WTC11 (cell line): ENCODE measurements around the gene UTS2B. TPM values are rescaled to one million over a fixed set of nuclear protein-coding genes. Genes with fewer than 3 reads are reported as not detected.

ENCODE experiments used
- ATAC-seq: fragments of 200-7000 bp; cut with Tn5 transposase; 2 replicates; pipeline ENCODE4 v1.10.0; 2021; ENCODE audit warnings: mild to moderate bottlenecking, moderate library complexity
- CTCF ChIA-PET: fragments of 300-600 bp; sonication (Branson Sonifier 250); formaldehyde crosslinking; loops from one replicate; lab custom pipeline; 2021; ENCODE audit warnings: antibody characterized with exemption; lab: Charles Lee
- POLR2A ChIA-PET: fragments of 350-600 bp; sonication (Branson Sonifier 250); formaldehyde crosslinking; loops from one replicate; lab custom pipeline; 2021; ENCODE audit warnings: antibody characterized with exemption; lab: Charles Lee
- DNase-seq: peaks from one replicate; pipeline ENCODE4 v3.0.0; 2021; ENCODE audit warnings: low spot score
- H3K27ac Mint-ChIP-seq: 2 replicates; pipeline ENCODE4 v1.8.0; 2021; ENCODE audit warnings: mixed read lengths
- H3K27me3 Mint-ChIP-seq: 2 replicates; pipeline ENCODE4 v1.8.0; 2021; ENCODE audit warnings: low read depth, mild to moderate bottlenecking, moderate library complexity, mixed read lengths
- H3K36me3 Mint-ChIP-seq: 2 replicates; pipeline ENCODE4 v1.8.0; 2021; ENCODE audit warnings: mixed read lengths
- H3K4me1 Mint-ChIP-seq: 2 replicates; pipeline ENCODE4 v1.8.0; 2022; ENCODE audit warnings: mixed read lengths
- H3K4me3 Mint-ChIP-seq: 2 replicates; pipeline ENCODE4 v1.8.0; 2021; ENCODE audit warnings: mild to moderate bottlenecking, moderate library complexity, mixed read lengths
- H3K9me3 Mint-ChIP-seq: 2 replicates; pipeline ENCODE4 v1.8.0; 2021; ENCODE audit warnings: mixed read lengths
- ATF1 ChIP-seq: sonication (generic); formaldehyde crosslinking; IDR thresholded peaks from 2 replicates; pipeline ENCODE4 v1.8.1; 2023; ENCODE audit warnings: mild to moderate bottlenecking, moderate library complexity, missing genetic modification reagents
- HMGA2 ChIP-seq: fragments of 250-450 bp; sonication (Bioruptor Pico); IDR thresholded peaks from 2 replicates; pipeline ENCODE4 v1.4.0; 2021; ENCODE audit warnings: mild to moderate bottlenecking, moderate library complexity
- NFYB ChIP-seq: sonication (generic); formaldehyde crosslinking; conservative IDR thresholded peaks from 2 replicates; pipeline ENCODE4 v1.8.0; 2022; ENCODE audit warnings: low read depth, missing genetic modification reagents
- PRDM15 ChIP-seq: sonication (generic); formaldehyde crosslinking; IDR thresholded peaks from 2 replicates; pipeline ENCODE4 v1.8.0; 2022; ENCODE audit warnings: missing genetic modification reagents
- USF2 ChIP-seq: sonication (generic); formaldehyde crosslinking; IDR thresholded peaks from 2 replicates; pipeline ENCODE4 v1.8.1; 2023; ENCODE audit warnings: mild to moderate bottlenecking, missing genetic modification reagents, moderate library complexity
- ZNF219 ChIP-seq: sonication (generic); formaldehyde crosslinking; IDR thresholded peaks from 2 replicates; pipeline ENCODE4 v1.8.0; 2023; ENCODE audit warnings: missing genetic modification reagents, mild to moderate bottlenecking, borderline replicate concordance
- total RNA-seq: library from RNA; stranded (reverse); gene quantifications from 3 replicates; pipeline ENCODE4 v1.2.3, GENCODE V29; 2021
- TF ChIP-seq, protein P1 (sequence below): sonication (generic); formaldehyde crosslinking; IDR thresholded peaks from 2 replicates; pipeline ENCODE4 v1.8.1; 2023; ENCODE audit warnings: mild to moderate bottlenecking, missing genetic modification reagents, borderline replicate concordance
- TF ChIP-seq, protein P2 (sequence below): sonication (generic); formaldehyde crosslinking; IDR thresholded peaks from 2 replicates; pipeline ENCODE4 v1.8.0; 2022; ENCODE audit warnings: mild to moderate bottlenecking, missing genetic modification reagents
- TF ChIP-seq, protein P3 (sequence below): sonication (generic); formaldehyde crosslinking; conservative IDR thresholded peaks from 2 replicates; pipeline ENCODE4 v1.8.1; 2023; ENCODE audit warnings: mild to moderate bottlenecking, low read depth, missing genetic modification reagents, moderate library complexity

Gene UTS2B
- total RNA-seq, 1 experiment from 2014 or later, result not detected

- TF ChIP-seq, protein P1, sequence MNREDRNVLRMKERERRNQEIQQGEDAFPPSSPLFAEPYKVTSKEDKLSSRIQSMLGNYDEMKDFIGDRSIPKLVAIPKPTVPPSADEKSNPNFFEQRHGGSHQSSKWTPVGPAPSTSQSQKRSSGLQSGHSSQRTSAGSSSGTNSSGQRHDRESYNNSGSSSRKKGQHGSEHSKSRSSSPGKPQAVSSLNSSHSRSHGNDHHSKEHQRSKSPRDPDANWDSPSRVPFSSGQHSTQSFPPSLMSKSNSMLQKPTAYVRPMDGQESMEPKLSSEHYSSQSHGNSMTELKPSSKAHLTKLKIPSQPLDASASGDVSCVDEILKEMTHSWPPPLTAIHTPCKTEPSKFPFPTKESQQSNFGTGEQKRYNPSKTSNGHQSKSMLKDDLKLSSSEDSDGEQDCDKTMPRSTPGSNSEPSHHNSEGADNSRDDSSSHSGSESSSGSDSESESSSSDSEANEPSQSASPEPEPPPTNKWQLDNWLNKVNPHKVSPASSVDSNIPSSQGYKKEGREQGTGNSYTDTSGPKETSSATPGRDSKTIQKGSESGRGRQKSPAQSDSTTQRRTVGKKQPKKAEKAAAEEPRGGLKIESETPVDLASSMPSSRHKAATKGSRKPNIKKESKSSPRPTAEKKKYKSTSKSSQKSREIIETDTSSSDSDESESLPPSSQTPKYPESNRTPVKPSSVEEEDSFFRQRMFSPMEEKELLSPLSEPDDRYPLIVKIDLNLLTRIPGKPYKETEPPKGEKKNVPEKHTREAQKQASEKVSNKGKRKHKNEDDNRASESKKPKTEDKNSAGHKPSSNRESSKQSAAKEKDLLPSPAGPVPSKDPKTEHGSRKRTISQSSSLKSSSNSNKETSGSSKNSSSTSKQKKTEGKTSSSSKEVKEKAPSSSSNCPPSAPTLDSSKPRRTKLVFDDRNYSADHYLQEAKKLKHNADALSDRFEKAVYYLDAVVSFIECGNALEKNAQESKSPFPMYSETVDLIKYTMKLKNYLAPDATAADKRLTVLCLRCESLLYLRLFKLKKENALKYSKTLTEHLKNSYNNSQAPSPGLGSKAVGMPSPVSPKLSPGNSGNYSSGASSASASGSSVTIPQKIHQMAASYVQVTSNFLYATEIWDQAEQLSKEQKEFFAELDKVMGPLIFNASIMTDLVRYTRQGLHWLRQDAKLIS (CRISPR knock-in tag), result no peak
- TF ChIP-seq HMGA2 (CRISPR knock-in tag) (no peak), PRDM15 (CRISPR knock-in tag) (no peak), ZNF219 (CRISPR knock-in tag) (no peak), NFYB (no peak), ATF1 (CRISPR knock-in tag) (no peak)
- TF ChIP-seq, protein P2, sequence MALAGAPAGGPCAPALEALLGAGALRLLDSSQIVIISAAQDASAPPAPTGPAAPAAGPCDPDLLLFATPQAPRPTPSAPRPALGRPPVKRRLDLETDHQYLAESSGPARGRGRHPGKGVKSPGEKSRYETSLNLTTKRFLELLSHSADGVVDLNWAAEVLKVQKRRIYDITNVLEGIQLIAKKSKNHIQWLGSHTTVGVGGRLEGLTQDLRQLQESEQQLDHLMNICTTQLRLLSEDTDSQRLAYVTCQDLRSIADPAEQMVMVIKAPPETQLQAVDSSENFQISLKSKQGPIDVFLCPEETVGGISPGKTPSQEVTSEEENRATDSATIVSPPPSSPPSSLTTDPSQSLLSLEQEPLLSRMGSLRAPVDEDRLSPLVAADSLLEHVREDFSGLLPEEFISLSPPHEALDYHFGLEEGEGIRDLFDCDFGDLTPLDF (CRISPR knock-in tag), result no peak
- TF ChIP-seq, protein P3, sequence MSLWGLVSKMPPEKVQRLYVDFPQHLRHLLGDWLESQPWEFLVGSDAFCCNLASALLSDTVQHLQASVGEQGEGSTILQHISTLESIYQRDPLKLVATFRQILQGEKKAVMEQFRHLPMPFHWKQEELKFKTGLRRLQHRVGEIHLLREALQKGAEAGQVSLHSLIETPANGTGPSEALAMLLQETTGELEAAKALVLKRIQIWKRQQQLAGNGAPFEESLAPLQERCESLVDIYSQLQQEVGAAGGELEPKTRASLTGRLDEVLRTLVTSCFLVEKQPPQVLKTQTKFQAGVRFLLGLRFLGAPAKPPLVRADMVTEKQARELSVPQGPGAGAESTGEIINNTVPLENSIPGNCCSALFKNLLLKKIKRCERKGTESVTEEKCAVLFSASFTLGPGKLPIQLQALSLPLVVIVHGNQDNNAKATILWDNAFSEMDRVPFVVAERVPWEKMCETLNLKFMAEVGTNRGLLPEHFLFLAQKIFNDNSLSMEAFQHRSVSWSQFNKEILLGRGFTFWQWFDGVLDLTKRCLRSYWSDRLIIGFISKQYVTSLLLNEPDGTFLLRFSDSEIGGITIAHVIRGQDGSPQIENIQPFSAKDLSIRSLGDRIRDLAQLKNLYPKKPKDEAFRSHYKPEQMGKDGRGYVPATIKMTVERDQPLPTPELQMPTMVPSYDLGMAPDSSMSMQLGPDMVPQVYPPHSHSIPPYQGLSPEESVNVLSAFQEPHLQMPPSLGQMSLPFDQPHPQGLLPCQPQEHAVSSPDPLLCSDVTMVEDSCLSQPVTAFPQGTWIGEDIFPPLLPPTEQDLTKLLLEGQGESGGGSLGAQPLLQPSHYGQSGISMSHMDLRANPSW (CRISPR knock-in tag), result no peak
- ATAC-seq, result no peak
- H3K36me3 Mint-ChIP-seq, result no peaks in the 10 kb centered on the region
- no peaks in the 10 kb centered on the region; the same call in 1 of the 2 replicates for H3K4me1 Mint-ChIP-seq
- no peaks in the 10 kb centered on the region for H3K9me3 Mint-ChIP-seq
- H3K27ac Mint-ChIP-seq, result peak overlapping the region; percentile 63; the same call in 1 of the 2 replicates
- no peak for DNase-seq
- POLR2A ChIA-PET, result no interaction called here
- H3K27me3 Mint-ChIP-seq, result no peaks in the 10 kb centered on the region
- CTCF ChIA-PET, result no interaction called here
- H3K4me3 Mint-ChIP-seq, result no peak overlapping the region
Measured at GRCh38 chr3:191280111-191280510, 50.2 kb downstream of the UTS2B start.

GRCh38 chr3:191275751-191276150, 54.6 kb downstream of the UTS2B start:
- TF ChIP-seq ATF1 (CRISPR knock-in tag) (no peak), USF2 (CRISPR knock-in tag) (no peak)
- no peak for ATAC-seq
- CTCF ChIA-PET, result no interaction called here
- H3K4me1 Mint-ChIP-seq, result no peaks in the 10 kb centered on the region; the same call in 1 of the 2 replicates
- peaks cover 6% of the 10 kb centered on the region; the same call in 1 of the 2 replicates for H3K36me3 Mint-ChIP-seq
- POLR2A ChIA-PET, result no interaction called here
- peaks cover 14% of the 10 kb centered on the region for H3K9me3 Mint-ChIP-seq
- no peak overlapping the region for H3K4me3 Mint-ChIP-seq
- DNase-seq, result no peak
- no peak overlapping the region for H3K27ac Mint-ChIP-seq
- H3K27me3 Mint-ChIP-seq, result no peaks in the 10 kb centered on the region
